DOHH2 (cell line): ENCODE data around the gene ACER3.

ENCODE experiments used
- H3F3A ChIP-seq: fragments of 200-600 bp; sonication (generic), shearing (Covaris generic); 2 replicates; pipeline ENCODE4 v1.6.0; 2016; ENCODE audit warnings: antibody characterized with exemption, mild to moderate bottlenecking; ENCODE audit not compliant: control insufficient read depth, insufficient read depth
- H3K27ac ChIP-seq: fragments of 200-600 bp; sonication (generic); 2 replicates; pipeline ENCODE4 v1.5.1; 2014; ENCODE audit warnings: low read depth, mild to moderate bottlenecking, low read length, moderate library complexity
- H3K27me3 ChIP-seq: fragments of 200-600 bp; sonication (generic); 2 replicates; pipeline ENCODE4 v1.6.1; 2014; ENCODE audit warnings: mild to moderate bottlenecking, low read length, mixed read lengths; ENCODE audit not compliant: control insufficient read depth
- H3K36me3 ChIP-seq: fragments of 200-600 bp; sonication (generic); 2 replicates; pipeline ENCODE4 v1.6.1; 2014; ENCODE audit warnings: mild to moderate bottlenecking, low read length, moderate library complexity, mixed read lengths; ENCODE audit not compliant: control insufficient read depth
- H3K4me1 ChIP-seq: fragments of 200-600 bp; sonication (generic); 2 replicates; pipeline ENCODE4 v1.6.1; 2014; ENCODE audit warnings: mild to moderate bottlenecking, low read length, mixed read lengths; ENCODE audit not compliant: control insufficient read depth
- H3K4me2 ChIP-seq: fragments of 200-600 bp; sonication (generic); 2 replicates; pipeline ENCODE4 v1.6.0; 2014; ENCODE audit warnings: mild to moderate bottlenecking, low read length, moderate library complexity
- H3K4me3 ChIP-seq: fragments of 200-600 bp; sonication (generic); 2 replicates; pipeline ENCODE4 v1.5.1; 2014; ENCODE audit warnings: mild to moderate bottlenecking, low read length, mixed read lengths
- H3K79me2 ChIP-seq: fragments of 200-600 bp; sonication (generic); 2 replicates; pipeline ENCODE4 v1.6.1; 2014; ENCODE audit warnings: mild to moderate bottlenecking, low read length, mixed read lengths; ENCODE audit not compliant: control insufficient read depth
- H3K9me2 ChIP-seq: fragments of 200-600 bp; sonication (generic); replicated peaks from 2 replicates; pipeline ENCODE4 v1.6.1; 2014; ENCODE audit warnings: mild to moderate bottlenecking, low read length, mixed read lengths; ENCODE audit not compliant: control insufficient read depth
- H3K9me3 ChIP-seq: fragments of 200-600 bp; sonication (generic); 2 replicates; pipeline ENCODE4 v1.6.1; 2014; ENCODE audit warnings: antibody characterized with exemption, low read length, mixed read lengths; ENCODE audit not compliant: control insufficient read depth, insufficient read depth
- H4K20me1 ChIP-seq: fragments of 200-600 bp; sonication (generic); 2 replicates; pipeline ENCODE4 v1.6.0; 2014; ENCODE audit warnings: low read depth, mild to moderate bottlenecking, antibody characterized with exemption, low read length, moderate library complexity; ENCODE audit not compliant: control insufficient read depth, insufficient read depth
- CTCF ChIP-seq: fragments of 200-600 bp; sonication (generic); IDR thresholded peaks from one replicate; pipeline ENCODE4 v1.5.1; 2014; ENCODE audit warnings: antibody characterized with exemption, mild to moderate bottlenecking, low read depth, low read length; ENCODE audit not compliant: poor library complexity, severe bottlenecking
- EZH2phosphoT487 ChIP-seq: fragments of 200-600 bp; sonication (generic); IDR thresholded peaks from 2 replicates; pipeline ENCODE4 v1.6.1; 2017; ENCODE audit warnings: borderline replicate concordance, mild to moderate bottlenecking, antibody characterized with exemption, low read length, moderate library complexity, mixed read lengths

Gene ACER3

GRCh38 chr11:76880956-76881355 lies 20.2 kb downstream of the ACER3 start:
- Histone ChIP-seq H3K27me3 (no peaks in the 10 kb centered on the region), H4K20me1 (no peaks in the 10 kb centered on the region), H3K79me2 (peaks cover 7% of the 10 kb centered on the region; the same call in 1 of the 2 replicates), H3K36me3 (no peaks in the 10 kb centered on the region), H3K4me2 (no peak overlapping the region), H3K4me3 (no peak overlapping the region), H3F3A (no peaks in the 10 kb centered on the region), H3K4me1 (peaks cover 8% of the 10 kb centered on the region), H3K9me3 (no peaks in the 10 kb centered on the region), H3K27ac (no peak overlapping the region), H3K9me2 (no peaks in the 10 kb centered on the region)
- TF ChIP-seq CTCF, result no peak
- TF ChIP-seq EZH2phosphoT487, result no peak

GRCh38 chr11:76885390-76886097 lies 24.8 kb downstream of the ACER3 start:
- Histone ChIP-seq H3K9me3 (no peaks in the 10 kb centered on the region), H3K4me2 (no peak overlapping the region), H3K4me3 (no peak overlapping the region), H3K79me2 (peaks cover 6% of the 10 kb centered on the region; the same call in 1 of the 2 replicates), H3K9me2 (no peaks in the 10 kb centered on the region), H3K4me1 (no peaks in the 10 kb centered on the region), H3K27ac (no peak overlapping the region), H3K27me3 (no peaks in the 10 kb centered on the region), H3F3A (no peaks in the 10 kb centered on the region), H3K36me3 (no peaks in the 10 kb centered on the region), H4K20me1 (no peaks in the 10 kb centered on the region)
- no peak for TF ChIP-seq EZH2phosphoT487

GRCh38 chr11:76888989-76889388 lies 28.3 kb downstream of the ACER3 start:
- Histone ChIP-seq H3K79me2 (peaks cover 6% of the 10 kb centered on the region; the same call in 1 of the 2 replicates), H3K36me3 (no peaks in the 10 kb centered on the region), H3K4me3 (no peak overlapping the region), H3K4me1 (no peaks in the 10 kb centered on the region), H3F3A (no peaks in the 10 kb centered on the region), H3K9me2 (no peaks in the 10 kb centered on the region), H3K4me2 (no peak overlapping the region), H3K27ac (no peak overlapping the region), H3K27me3 (no peaks in the 10 kb centered on the region), H4K20me1 (no peaks in the 10 kb centered on the region), H3K9me3 (no peaks in the 10 kb centered on the region)
- TF ChIP-seq EZH2phosphoT487 (no peak), CTCF (no peak)

GRCh38 chr11:76889411-76889975 lies 28.8 kb downstream of the ACER3 start:
- Histone ChIP-seq H3K79me2 (peaks cover 6% of the 10 kb centered on the region; the same call in 1 of the 2 replicates), H3K4me3 (no peak overlapping the region), H3K27me3 (no peaks in the 10 kb centered on the region), H3K27ac (no peak overlapping the region), H3K4me1 (no peaks in the 10 kb centered on the region), H3K9me2 (no peaks in the 10 kb centered on the region), H4K20me1 (no peaks in the 10 kb centered on the region), H3K36me3 (no peaks in the 10 kb centered on the region), H3K4me2 (no peak overlapping the region), H3F3A (no peaks in the 10 kb centered on the region), H3K9me3 (no peaks in the 10 kb centered on the region)
- TF ChIP-seq EZH2phosphoT487, result no peak
- no peak for TF ChIP-seq CTCF
